ENCODE data around the gene LRRC51. TPM values are rescaled to one million over a fixed set of nuclear protein-coding genes. Genes with fewer than 3 reads are reported as not detected.

The LRRC51 gene
- total RNA-seq, 4 donors from 2014 or later: 5.1 to 77.4 (median 6.7) TPM

GRCh38 chr11:72084076-72084475 lies 3.4 kb downstream of the LRRC51 start:
- TF ChIP-seq EP300 (IDR thresholded peaks at IDR 0.05; ENCODE audit: low read depth): no peak
- TF ChIP-seq CTCF (IDR thresholded peaks at IDR 0.05): no peak
- no peak for TF ChIP-seq POLR2AphosphoS5 (IDR thresholded peaks at IDR 0.05)
- TF ChIP-seq POLR2A (IDR thresholded peaks at IDR 0.05): no peak
- peaks cover 4 to 48% (median 21%) of the 10 kb centered on the region in 4 donors for H3K4me1 ChIP-seq
- no peaks in the 10 kb centered on the region for H3K27me3 ChIP-seq
- 89 to 93% methylated on average over 3 to 4 of the region's 4 CpGs for WGBS, 2 donors (ENCODE audit: low coverage in 1 of 2)
- peak overlapping the region in 1 of 4 donors; percentile 17 for H3K27ac ChIP-seq
- H3K36me3 ChIP-seq: no peaks in the 10 kb centered on the region
- no peaks in the 10 kb centered on the region for H3K9me3 ChIP-seq
- in situ Hi-C loops (cut with MboI; ENCODE audit: low pct_ligation_motif_present in 1 of 4, low pct_unique_long_range_greater_than_20kb in 1 of 4, low sequenced_read_pairs in 3 of 4) (no loop called here), intact Hi-C loops (cut with DNase I; ENCODE audit: low total_unique reads) (no loop called here)
- no peak for DNase-seq
- H3K4me3 ChIP-seq: no peak overlapping the region

- TF ChIP-seq EP300 (IDR thresholded peaks at IDR 0.05; ENCODE audit: low read depth) (no peak), POLR2A (IDR thresholded peaks at IDR 0.05) (no peak), POLR2AphosphoS5 (IDR thresholded peaks at IDR 0.05) (no peak), CTCF (IDR thresholded peaks at IDR 0.05) (no peak)
- Histone ChIP-seq H3K4me1 (peaks cover 0 to 40% (median 16%) of the 10 kb centered on the region in 4 donors), H3K9me3 (no peaks in the 10 kb centered on the region), H3K27ac (peak overlapping the region in 1 of 4 donors; percentile 39), H3K27me3 (no peaks in the 10 kb centered on the region), H3K4me3 (no peak overlapping the region), H3K36me3 (no peaks in the 10 kb centered on the region)
- no peak for DNase-seq
- WGBS, 2 donors (ENCODE audit: low coverage in 1 of 2): 50 to 70% methylated on average over 1 of the region's 1 CpG
- intact Hi-C loops (cut with DNase I; ENCODE audit: low total_unique reads) (no loop called here), in situ Hi-C loops (cut with MboI; ENCODE audit: low pct_ligation_motif_present in 1 of 4, low pct_unique_long_range_greater_than_20kb in 1 of 4, low sequenced_read_pairs in 3 of 4) (no loop called here)
Measured at GRCh38 chr11:72084965-72085364, 4.3 kb downstream of the LRRC51 start.

GRCh38 chr11:72085621-72086351 lies 5.1 kb downstream of the LRRC51 start:
- Histone ChIP-seq H3K4me1 (peaks cover 0 to 41% (median 16%) of the 10 kb centered on the region in 4 donors), H3K27ac (peak overlapping the region in 3 of 4 donors; percentile 12 to 39 (median 17)), H3K27me3 (no peaks in the 10 kb centered on the region), H3K36me3 (no peaks in the 10 kb centered on the region), H3K9me3 (no peaks in the 10 kb centered on the region), H3K4me3 (no peak overlapping the region)
- DNase-seq: no peak
- in situ Hi-C loops (cut with MboI; ENCODE audit: low pct_ligation_motif_present in 1 of 4, low pct_unique_long_range_greater_than_20kb in 1 of 4, low sequenced_read_pairs in 3 of 4) (no loop called here), intact Hi-C loops (cut with DNase I; ENCODE audit: low total_unique reads) (no loop called here)
- TF ChIP-seq EP300 (IDR thresholded peaks at IDR 0.05; ENCODE audit: low read depth) (no peak), POLR2AphosphoS5 (IDR thresholded peaks at IDR 0.05) (no peak)
- 67 to 83% methylated on average over 2 to 3 of the region's 3 CpGs for WGBS, 2 donors (ENCODE audit: low coverage in 1 of 2)

- no peak overlapping the region for H3K4me3 ChIP-seq
- no peak for DNase-seq
- peaks cover 0 to 35% (median 12%) of the 10 kb centered on the region in 4 donors for H3K4me1 ChIP-seq
- H3K36me3 ChIP-seq: no peaks in the 10 kb centered on the region
- TF ChIP-seq CTCF (IDR thresholded peaks at IDR 0.05) (no peak), EP300 (IDR thresholded peaks at IDR 0.05; ENCODE audit: low read depth) (no peak), POLR2AphosphoS5 (IDR thresholded peaks at IDR 0.05) (no peak), POLR2A (IDR thresholded peaks at IDR 0.05) (no peak)
- intact Hi-C loops (cut with DNase I; ENCODE audit: low total_unique reads) (no loop called here), in situ Hi-C loops (cut with MboI; ENCODE audit: low pct_ligation_motif_present in 1 of 4, low pct_unique_long_range_greater_than_20kb in 1 of 4, low sequenced_read_pairs in 3 of 4) (no loop called here)
- H3K9me3 ChIP-seq: no peaks in the 10 kb centered on the region
- WGBS, 2 donors (ENCODE audit: low coverage in 1 of 2): 86 to 88% methylated on average over 2 to 4 of the region's 4 CpGs
- no peak overlapping the region for H3K27ac ChIP-seq
- no peaks in the 10 kb centered on the region for H3K27me3 ChIP-seq
Measured at GRCh38 chr11:72088076-72088808, 7.6 kb downstream of the LRRC51 start.

Data from transverse colon (tissue), 4 donors.